ENCODE results near the gene PRSS23. TPM values are rescaled to one million over a fixed set of nuclear protein-coding genes. Genes with fewer than 3 reads are reported as not detected.

The PRSS23 gene
- total RNA-seq, result 40.3 TPM
- long read RNA-seq, full-length matches to known transcripts, result 148 of 256 reads
- long read RNA-seq, partial matches to known transcripts, result 0 of 256 reads
- long read RNA-seq, other reads (novel, unspliced or antisense), result 108 of 256 reads

- peak; percentile 75 for DNase-seq
- peak within 1 kb of the TSS; percentile 69 for H3K27ac ChIP-seq
These were observed at the start of gene PRSS23 for GRCh38 chr11:86800076-86800959. Gene PRSS23, plus strand, starts transcription at chr11:86800542. Its CDS starts 7,102 bp downstream, at chr11:86807644.

DNA sequence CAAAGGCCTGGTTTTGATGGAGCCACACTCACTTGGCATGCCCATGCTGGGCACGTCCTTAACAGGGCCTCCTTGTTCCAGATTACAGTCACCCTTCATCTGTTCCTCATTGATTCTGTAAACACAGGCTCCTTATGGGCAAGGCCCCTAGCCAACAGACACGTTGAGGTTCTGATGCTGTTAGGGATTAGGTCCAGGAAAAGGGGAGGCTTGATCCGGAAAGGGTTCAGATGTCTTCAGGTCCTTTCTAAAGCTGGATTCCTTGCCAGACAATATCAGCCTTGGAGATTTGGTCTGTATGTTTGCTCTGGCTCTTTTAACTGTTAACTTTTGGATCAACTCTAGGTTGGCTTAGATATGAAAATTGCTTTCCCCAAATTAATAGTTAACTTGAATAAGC is 46.9 kb upstream of the PRSS23 start:
- no peak for DNase-seq
- H3K4me1 ChIP-seq, result no peaks in the 10 kb centered on the region
- TF ChIP-seq, protein P1, sequence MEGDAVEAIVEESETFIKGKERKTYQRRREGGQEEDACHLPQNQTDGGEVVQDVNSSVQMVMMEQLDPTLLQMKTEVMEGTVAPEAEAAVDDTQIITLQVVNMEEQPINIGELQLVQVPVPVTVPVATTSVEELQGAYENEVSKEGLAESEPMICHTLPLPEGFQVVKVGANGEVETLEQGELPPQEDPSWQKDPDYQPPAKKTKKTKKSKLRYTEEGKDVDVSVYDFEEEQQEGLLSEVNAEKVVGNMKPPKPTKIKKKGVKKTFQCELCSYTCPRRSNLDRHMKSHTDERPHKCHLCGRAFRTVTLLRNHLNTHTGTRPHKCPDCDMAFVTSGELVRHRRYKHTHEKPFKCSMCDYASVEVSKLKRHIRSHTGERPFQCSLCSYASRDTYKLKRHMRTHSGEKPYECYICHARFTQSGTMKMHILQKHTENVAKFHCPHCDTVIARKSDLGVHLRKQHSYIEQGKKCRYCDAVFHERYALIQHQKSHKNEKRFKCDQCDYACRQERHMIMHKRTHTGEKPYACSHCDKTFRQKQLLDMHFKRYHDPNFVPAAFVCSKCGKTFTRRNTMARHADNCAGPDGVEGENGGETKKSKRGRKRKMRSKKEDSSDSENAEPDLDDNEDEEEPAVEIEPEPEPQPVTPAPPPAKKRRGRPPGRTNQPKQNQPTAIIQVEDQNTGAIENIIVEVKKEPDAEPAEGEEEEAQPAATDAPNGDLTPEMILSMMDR (IDR thresholded peaks at IDR 0.05), result no peak
- H3K4me3 ChIP-seq, result no peak overlapping the region
- intact Hi-C loops (cut with DNase I), result no loop called here
- ATAC-seq, result no peak
- H3K27ac ChIP-seq, result no peak overlapping the region
- no peaks in the 10 kb centered on the region for H3K36me3 ChIP-seq
- H3K9me3 ChIP-seq, result no peaks in the 10 kb centered on the region
- H3K27me3 ChIP-seq (ENCODE audit: low read depth), result no peaks in the 10 kb centered on the region

More at GRCh38 chr11:86800076-86800959, at the start of gene PRSS23:
- peaks cover 5% of the 10 kb centered on the region for H3K27me3 ChIP-seq (ENCODE audit: low read depth)
- ATAC-seq, result peak; percentile 92 to 96
- H3K9me3 ChIP-seq, result no peaks in the 10 kb centered on the region
- no peaks in the 10 kb centered on the region for H3K36me3 ChIP-seq
- peaks cover 31% of the 10 kb centered on the region for H3K4me1 ChIP-seq
- TF ChIP-seq, protein P1 (IDR thresholded peaks at IDR 0.05), result no peak
- H3K4me3 ChIP-seq, result peak within 1 kb of the TSS; percentile 61
- intact Hi-C loops (cut with DNase I), result no loop called here

DNA sequence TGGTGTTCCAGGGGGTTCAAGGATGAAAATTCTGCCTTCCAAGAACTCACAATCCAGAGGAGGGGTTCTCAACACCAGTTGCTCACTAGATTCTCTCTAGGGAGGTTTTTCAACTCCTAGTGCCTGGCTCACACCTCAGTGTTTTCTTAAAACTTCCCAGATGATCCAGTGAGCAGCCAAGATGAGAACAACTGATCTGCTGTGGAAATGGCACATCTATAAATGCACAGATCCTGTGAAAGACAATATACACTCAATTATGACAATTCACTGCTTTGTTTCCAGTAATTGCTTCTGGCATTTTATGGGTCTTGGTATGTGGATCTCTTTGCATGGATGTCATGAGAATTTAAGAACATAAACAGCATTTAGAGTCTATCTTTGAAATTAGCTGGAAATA is 45.2 kb upstream of the PRSS23 start:
- H3K4me3 ChIP-seq, result no peak overlapping the region
- H3K27ac ChIP-seq, result no peak overlapping the region
- TF ChIP-seq, protein P1 (IDR thresholded peaks at IDR 0.05), result no peak
- H3K9me3 ChIP-seq, result no peaks in the 10 kb centered on the region
- intact Hi-C loops (cut with DNase I), result no loop called here
- no peaks in the 10 kb centered on the region for H3K36me3 ChIP-seq
- H3K4me1 ChIP-seq, result no peaks in the 10 kb centered on the region
- ATAC-seq, result no peak
- DNase-seq, result no peak
- no peaks in the 10 kb centered on the region for H3K27me3 ChIP-seq (ENCODE audit: low read depth)

DNA sequence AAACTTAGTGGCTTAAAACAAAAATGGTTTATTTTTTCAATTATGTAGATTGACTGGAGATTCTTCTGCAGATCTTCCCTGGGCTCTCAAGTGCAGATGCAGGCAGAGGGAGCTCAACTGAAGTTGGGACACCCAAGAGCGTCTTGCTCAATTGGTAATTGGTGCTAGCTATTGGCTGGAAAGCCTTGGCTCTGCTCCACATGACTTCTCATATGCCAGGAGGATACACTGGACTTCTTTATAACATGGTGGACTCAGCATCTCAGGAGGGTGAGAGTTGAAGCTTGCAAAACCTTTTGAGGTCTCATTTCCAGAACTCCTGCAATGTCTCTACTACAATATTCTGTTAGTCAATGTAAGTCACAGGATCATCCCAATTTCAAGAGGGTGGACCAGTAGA is 42.2 kb upstream of the PRSS23 start:
- H3K27me3 ChIP-seq (ENCODE audit: low read depth), result no peaks in the 10 kb centered on the region
- TF ChIP-seq, protein P1 (IDR thresholded peaks at IDR 0.05), result no peak
- ATAC-seq, result no peak
- no peak for DNase-seq
- intact Hi-C loops (cut with DNase I), result no loop called here
- H3K27ac ChIP-seq, result no peak overlapping the region
- H3K4me3 ChIP-seq, result no peak overlapping the region
- no peaks in the 10 kb centered on the region for H3K4me1 ChIP-seq
- no peaks in the 10 kb centered on the region for H3K36me3 ChIP-seq
- no peaks in the 10 kb centered on the region for H3K9me3 ChIP-seq

- Histone ChIP-seq H3K36me3 (no peaks in the 10 kb centered on the region), H3K9me3 (no peaks in the 10 kb centered on the region), H3K4me3 (no peak overlapping the region), H3K4me1 (no peaks in the 10 kb centered on the region), H3K27ac (no peak overlapping the region), H3K27me3 (ENCODE audit: low read depth) (no peaks in the 10 kb centered on the region)
- ATAC-seq, result no peak
- no peak for DNase-seq
- TF ChIP-seq, protein P1 (IDR thresholded peaks at IDR 0.05), result no peak
- intact Hi-C loops (cut with DNase I), result no loop called here
These were observed 39.8 kb upstream of the PRSS23 start for GRCh38 chr11:86760577-86760976.

Data from lower lobe of right lung (tissue), 2 donors.